HCT116 (cell line): ENCODE data around the gene SNAI1. TPM values are rescaled to one million over a fixed set of nuclear protein-coding genes. Genes with fewer than 3 reads are reported as not detected.

Experiments used
- ATAC-seq: fragments of 200-7000 bp; cut with Tn5 transposase; 2 replicates; pipeline ENCODE4 v1.9.1; 2020; ENCODE audit warnings: mild to moderate bottlenecking, moderate library complexity
- BruUV-seq: library from RNA; stranded (reverse); fragments of 400-500 nt; replicated peaks from 2 replicates; lab custom pipeline; 2021; lab: Mats Ljungman, UMichigan
- CTCF ChIA-PET: fragments of 300-600 bp; sonication (Branson Sonifier 250); formaldehyde crosslinking; loops from one replicate; lab custom pipeline; 2021; ENCODE audit warnings: antibody characterized with exemption; lab: Charles Lee
- POLR2A ChIA-PET: fragments of 300-600, 350-600 bp; sonication (Branson Sonifier 250); formaldehyde crosslinking; loops from one replicate; lab custom pipeline; 2021; ENCODE audit warnings: antibody characterized with exemption; lab: Charles Lee
- RAD21 ChIA-PET, 2 experiments: fragments of 300-600 bp; sonication (Branson Sonifier 250); formaldehyde crosslinking; loops; one replicate each; lab custom pipeline; 2023; ENCODE audit warnings: low total read pairs in 2 of 2; ENCODE audit not compliant: uncharacterized antibody in 2 of 2, unreplicated experiment in 2 of 2, low non-redundant PET in 1 of 2; lab: Charles Lee
- DNase-seq: peaks from one replicate; pipeline ENCODE4 v3.0.0-alpha.2; 2010; ENCODE audit warnings: low read depth, low spot score
- H2AFZ ChIP-seq: fragments of 200-600 bp; shearing (Covaris generic), sonication (generic); 2 replicates; pipeline ENCODE4 v1.6.1; 2017; ENCODE audit warnings: low read depth, mixed run types, mixed read lengths, antibody characterized with exemption, low read length; ENCODE audit not compliant: poor library complexity, severe bottlenecking
- H3K27ac ChIP-seq: 2 replicates; pipeline ENCODE4 v1.5.1; 2012; ENCODE audit warnings: low read depth, low read length
- H3K27me3 ChIP-seq: fragments of 200-600 bp; sonication (generic); 2 replicates; pipeline ENCODE4 v1.6.1; 2016; ENCODE audit warnings: mixed run types, low read length, mixed read lengths; ENCODE audit not compliant: insufficient read depth
- H3K36me3 ChIP-seq, 2 experiments: fragments of 200-500 bp in 1 of 2; fragments of 200-600 bp in 1 of 2; sonication (Bioruptor generic) in 1 of 2; sonication (generic) in 1 of 2; 2 replicates each; pipeline versions ENCODE4 v1.5.1 to v1.6.1; 2014 to 2016; ENCODE audit warnings: low read length in 2 of 2, inconsistent platforms in 1 of 2, mixed read lengths in 1 of 2, mixed run types in 1 of 2; ENCODE audit not compliant: insufficient read depth in 2 of 2, control insufficient read depth in 1 of 2
- H3K4me1 ChIP-seq, 2 experiments: fragments of 200-600 bp in 1 of 2; sonication (generic) in 1 of 2; 2 replicates each; pipeline versions ENCODE4 v1.5.1 to v1.6.1; 2012 to 2017; ENCODE audit warnings: low read length in 2 of 2, inconsistent platforms in 1 of 2, mild to moderate bottlenecking in 1 of 2, mixed read lengths in 1 of 2, mixed run types in 1 of 2, moderate library complexity in 1 of 2; ENCODE audit not compliant: insufficient read depth in 2 of 2, control insufficient read depth in 1 of 2
- H3K4me2 ChIP-seq: fragments of 200-600 bp; sonication (generic); 2 replicates; pipeline ENCODE4 v1.6.1; 2017; ENCODE audit warnings: mixed run types, low read length, mixed read lengths
- H3K4me3 ChIP-seq, 2 experiments: fragments of 200-600 bp in 1 of 2; sonication (generic) in 1 of 2; replicated peaks in 1 of 2; 2 replicates each; pipeline ENCODE4 v1.5.1; 2011 to 2016; ENCODE audit warnings: low read length in 2 of 2, control low read depth in 1 of 2, low read depth in 1 of 2, mild to moderate bottlenecking in 1 of 2, mixed read lengths in 1 of 2, mixed run types in 1 of 2
- H3K79me2 ChIP-seq: fragments of 200-600 bp; sonication (generic); 2 replicates; pipeline ENCODE4 v1.6.1; 2017; ENCODE audit warnings: mild to moderate bottlenecking, mixed run types, low read length, moderate library complexity, mixed read lengths; ENCODE audit not compliant: insufficient read depth
- H3K9ac ChIP-seq: fragments of 200-600 bp; sonication (generic); 2 replicates; pipeline ENCODE4 v1.6.1; 2016; ENCODE audit warnings: low read length, mixed read lengths
- H3K9me2 ChIP-seq: fragments of 200-600 bp; sonication (generic), shearing (Covaris generic); 2 replicates; pipeline ENCODE4 v1.6.1; 2017; ENCODE audit warnings: mixed run types, mild to moderate bottlenecking, moderate library complexity; ENCODE audit not compliant: insufficient read depth
- H3K9me3 ChIP-seq, 2 experiments: fragments of 200-500 bp in 1 of 2; fragments of 200-600 bp in 1 of 2; sonication (Bioruptor generic) in 1 of 2; sonication (generic) in 1 of 2; 2 replicates each; pipeline ENCODE4 v1.6.1; 2014 to 2017; ENCODE audit warnings: low read length in 2 of 2, mixed read lengths in 2 of 2, inconsistent platforms in 1 of 2, low read depth in 1 of 2, mild to moderate bottlenecking in 1 of 2, mixed run types in 1 of 2, moderate library complexity in 1 of 2; ENCODE audit not compliant: control insufficient read depth in 1 of 2, insufficient read depth in 1 of 2
- H4K20me1 ChIP-seq: fragments of 200-600 bp; sonication (generic), shearing (Covaris generic); 2 replicates; pipeline ENCODE4 v1.6.1; 2017; ENCODE audit warnings: mixed run types, mild to moderate bottlenecking, moderate library complexity; ENCODE audit not compliant: insufficient read depth
- EGR1 ChIP-seq: IDR thresholded peaks from 2 replicates; pipeline ENCODE4 v1.6.1; 2012; ENCODE audit warnings: low read depth
- EZH2 ChIP-seq: fragments of 200-600 bp; sonication (generic); IDR thresholded peaks from 2 replicates; pipeline ENCODE4 v1.6.1; 2017; ENCODE audit warnings: antibody characterized with exemption, mixed run types
- EZH2phosphoT487 ChIP-seq: fragments of 200-600 bp; IDR thresholded peaks from 2 replicates; pipeline ENCODE4 v1.6.1; 2018; ENCODE audit warnings: antibody characterized with exemption, borderline replicate concordance
- FOSL1 ChIP-seq: IDR thresholded peaks from 2 replicates; pipeline ENCODE4 v1.6.1; 2012; ENCODE audit warnings: low read depth
- JUND ChIP-seq: IDR thresholded peaks from 2 replicates; pipeline ENCODE4 v1.6.1; 2012
- POLR2AphosphoS5 ChIP-seq: IDR thresholded peaks from 2 replicates; pipeline ENCODE4 v1.6.1; 2011; ENCODE audit warnings: mild to moderate bottlenecking, low read depth, low read length, moderate library complexity
- RAD21 ChIP-seq: IDR thresholded peaks from 2 replicates; pipeline ENCODE4 v1.6.1; 2012; ENCODE audit warnings: low read depth, mild to moderate bottlenecking
- SIN3A ChIP-seq: IDR thresholded peaks from 2 replicates; pipeline ENCODE4 v1.6.1; 2012; ENCODE audit warnings: low read depth
- SRF ChIP-seq: IDR thresholded peaks from 2 replicates; pipeline ENCODE4 v1.6.1; 2012; ENCODE audit warnings: low read depth
- TCF7L2 ChIP-seq: IDR thresholded peaks from 2 replicates; pipeline ENCODE4 v1.7.0; 2011; ENCODE audit warnings: borderline replicate concordance, inconsistent platforms; ENCODE audit not compliant: insufficient read depth, insufficient read length; ENCODE audit errors: extremely low read depth
- YY1 ChIP-seq: IDR thresholded peaks from 2 replicates; pipeline ENCODE4 v1.6.1; 2011; ENCODE audit warnings: low read length, low read depth, moderate library complexity, mild to moderate bottlenecking; ENCODE audit not compliant: insufficient replicate concordance; ENCODE audit errors: extremely low read depth
- ZFX ChIP-seq: fragments of 450-650 bp; IDR thresholded peaks from 2 replicates; pipeline ENCODE4 v1.6.1; 2017
- ZNF274 ChIP-seq: fragments of 200-500 bp; sonication (Bioruptor generic); IDR thresholded peaks from 2 replicates; pipeline ENCODE4 v1.6.1; 2014; ENCODE audit warnings: mild to moderate bottlenecking, low read depth, low read length, inconsistent platforms
- intact Hi-C: fragments of 100-400 bp; cut with micrococcal nuclease; formaldehyde crosslinking; loops from 2 replicates; pipeline ENCODE4 v1.10.0; 2022
- total RNA-seq: library from RNA; stranded (reverse); gene quantifications from one replicate; pipeline ENCODE4 v1.2.1, GENCODE V29; 2021; ENCODE audit not compliant: unreplicated experiment
- TF ChIP-seq, protein P1 (sequence below): IDR thresholded peaks from 2 replicates; pipeline ENCODE4 v1.6.1; 2012
- TF ChIP-seq, protein P2 (sequence below): IDR thresholded peaks from 2 replicates; pipeline ENCODE4 v1.6.1; 2012; ENCODE audit warnings: low read depth
- TF ChIP-seq, protein P3 (sequence below): IDR thresholded peaks from 2 replicates; pipeline ENCODE4 v1.6.1; 2011; ENCODE audit warnings: mild to moderate bottlenecking, low read length, moderate library complexity; ENCODE audit not compliant: insufficient replicate concordance; ENCODE audit errors: extremely low read depth

SNAI1 gene
- total RNA-seq, 1 experiment from 2014 or later, result 13.4 TPM

DNA sequence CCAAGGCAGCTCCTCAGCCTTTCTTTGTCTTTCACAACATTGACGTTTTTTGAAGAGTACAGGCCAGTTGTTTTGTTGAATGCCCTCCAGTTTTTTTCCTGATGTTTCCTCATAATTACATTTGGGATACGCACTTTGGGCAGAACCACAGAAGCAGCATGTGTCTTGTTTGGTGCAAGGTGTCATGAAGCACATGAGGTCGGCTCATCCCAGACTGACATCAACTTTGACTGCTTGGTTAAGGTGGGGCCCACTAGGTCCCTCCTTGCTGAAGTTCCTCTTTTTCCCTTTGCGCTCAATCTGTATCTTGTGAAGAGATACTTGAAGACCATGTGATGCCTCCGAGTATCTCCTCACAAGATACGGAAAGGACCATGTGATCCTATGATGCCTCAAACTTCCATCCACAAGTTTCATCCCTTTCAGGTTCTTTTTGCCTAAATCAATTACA, 10.5 kb downstream of the SNAI1 start:
- Histone ChIP-seq H3K79me2 (no peaks in the 10 kb centered on the region), H2AFZ (no peak overlapping the region), H3K4me2 (no peak overlapping the region), H3K9me3 (no peaks in the 10 kb centered on the region), H3K4me1 (peaks cover 0 to 9% of the 10 kb centered on the region in 2 experiments; a peak in 2 of 4 replicates), H4K20me1 (no peaks in the 10 kb centered on the region), H3K9me2 (no peaks in the 10 kb centered on the region), H3K4me3 (no peak overlapping the region), H3K9ac (no peak overlapping the region), H3K27ac (no peak overlapping the region), H3K36me3 (peaks cover 2 to 6% of the 10 kb centered on the region in 2 experiments; a peak in 2 of 4 replicates), H3K27me3 (no peaks in the 10 kb centered on the region)
- intact Hi-C loops, result no loop called here
- BruUV-seq, result no TSS peak
- no peak for TF ChIP-seq POLR2AphosphoS5
- TF ChIP-seq ZNF274, result no peak
- no peak for TF ChIP-seq RAD21
- no peak for TF ChIP-seq SRF
- no peak for TF ChIP-seq ZFX
- no peak for TF ChIP-seq SIN3A
- TF ChIP-seq, protein P1, sequence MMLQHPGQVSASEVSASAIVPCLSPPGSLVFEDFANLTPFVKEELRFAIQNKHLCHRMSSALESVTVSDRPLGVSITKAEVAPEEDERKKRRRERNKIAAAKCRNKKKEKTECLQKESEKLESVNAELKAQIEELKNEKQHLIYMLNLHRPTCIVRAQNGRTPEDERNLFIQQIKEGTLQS, result no peak
- no peak for TF ChIP-seq EZH2
- CTCF ChIA-PET, result no interaction called here
- RAD21 ChIA-PET, result no interaction called here
- ATAC-seq (no peak), DNase-seq (no peak)
- POLR2A ChIA-PET, result no interaction called here

DNA sequence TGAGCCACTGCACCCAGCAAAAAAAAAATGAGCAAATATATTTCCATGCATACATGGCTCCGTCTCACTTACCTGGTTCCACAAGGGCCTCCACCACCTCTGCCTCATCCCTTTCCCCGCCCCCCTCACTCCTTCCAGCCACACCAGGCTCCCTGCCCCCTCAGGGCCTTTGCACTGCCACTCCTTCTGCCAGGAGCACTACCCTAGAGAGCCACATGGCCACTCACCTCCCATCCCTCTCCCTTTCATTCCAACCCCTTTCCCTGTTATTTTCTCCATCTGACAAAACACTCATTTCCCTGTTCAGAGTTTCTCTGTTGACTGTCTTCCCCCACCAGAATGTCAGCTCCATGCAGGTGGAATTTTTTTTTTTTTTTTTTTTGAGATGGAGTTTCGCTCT, 12.8 kb downstream of the SNAI1 start:
- intact Hi-C loops, result no loop called here
- BruUV-seq, result no TSS peak
- Histone ChIP-seq H3K4me3 (no peak overlapping the region), H3K79me2 (no peaks in the 10 kb centered on the region), H3K9me2 (no peaks in the 10 kb centered on the region), H3K27ac (no peak overlapping the region), H4K20me1 (no peaks in the 10 kb centered on the region), H2AFZ (no peak overlapping the region), H3K4me2 (no peak overlapping the region), H3K9me3 (no peaks in the 10 kb centered on the region), H3K9ac (no peak overlapping the region), H3K4me1 (no peaks in the 10 kb centered on the region), H3K27me3 (no peaks in the 10 kb centered on the region), H3K36me3 (no peaks in the 10 kb centered on the region)
- ChIA-PET RAD21 (interaction anchor here in 1 of 2 experiments (0.6 kb wide), 1 partner anchor 17 kb away, joined by 4 read pairs; no protein-coding TSS in a partner anchor), POLR2A (no interaction called here), CTCF (no interaction called here)
- DNase-seq (no peak), ATAC-seq (no peak)
- TF ChIP-seq POLR2AphosphoS5 (no peak), TCF7L2 (no peak), ZNF274 (no peak), EZH2 (no peak), EZH2phosphoT487 (no peak), JUND (no peak), FOSL1 (no peak), EGR1 (no peak), YY1 (no peak), ZFX (no peak)
- TF ChIP-seq, protein P2, sequence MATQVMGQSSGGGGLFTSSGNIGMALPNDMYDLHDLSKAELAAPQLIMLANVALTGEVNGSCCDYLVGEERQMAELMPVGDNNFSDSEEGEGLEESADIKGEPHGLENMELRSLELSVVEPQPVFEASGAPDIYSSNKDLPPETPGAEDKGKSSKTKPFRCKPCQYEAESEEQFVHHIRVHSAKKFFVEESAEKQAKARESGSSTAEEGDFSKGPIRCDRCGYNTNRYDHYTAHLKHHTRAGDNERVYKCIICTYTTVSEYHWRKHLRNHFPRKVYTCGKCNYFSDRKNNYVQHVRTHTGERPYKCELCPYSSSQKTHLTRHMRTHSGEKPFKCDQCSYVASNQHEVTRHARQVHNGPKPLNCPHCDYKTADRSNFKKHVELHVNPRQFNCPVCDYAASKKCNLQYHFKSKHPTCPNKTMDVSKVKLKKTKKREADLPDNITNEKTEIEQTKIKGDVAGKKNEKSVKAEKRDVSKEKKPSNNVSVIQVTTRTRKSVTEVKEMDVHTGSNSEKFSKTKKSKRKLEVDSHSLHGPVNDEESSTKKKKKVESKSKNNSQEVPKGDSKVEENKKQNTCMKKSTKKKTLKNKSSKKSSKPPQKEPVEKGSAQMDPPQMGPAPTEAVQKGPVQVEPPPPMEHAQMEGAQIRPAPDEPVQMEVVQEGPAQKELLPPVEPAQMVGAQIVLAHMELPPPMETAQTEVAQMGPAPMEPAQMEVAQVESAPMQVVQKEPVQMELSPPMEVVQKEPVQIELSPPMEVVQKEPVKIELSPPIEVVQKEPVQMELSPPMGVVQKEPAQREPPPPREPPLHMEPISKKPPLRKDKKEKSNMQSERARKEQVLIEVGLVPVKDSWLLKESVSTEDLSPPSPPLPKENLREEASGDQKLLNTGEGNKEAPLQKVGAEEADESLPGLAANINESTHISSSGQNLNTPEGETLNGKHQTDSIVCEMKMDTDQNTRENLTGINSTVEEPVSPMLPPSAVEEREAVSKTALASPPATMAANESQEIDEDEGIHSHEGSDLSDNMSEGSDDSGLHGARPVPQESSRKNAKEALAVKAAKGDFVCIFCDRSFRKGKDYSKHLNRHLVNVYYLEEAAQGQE, result no peak
- TF ChIP-seq, protein P3, sequence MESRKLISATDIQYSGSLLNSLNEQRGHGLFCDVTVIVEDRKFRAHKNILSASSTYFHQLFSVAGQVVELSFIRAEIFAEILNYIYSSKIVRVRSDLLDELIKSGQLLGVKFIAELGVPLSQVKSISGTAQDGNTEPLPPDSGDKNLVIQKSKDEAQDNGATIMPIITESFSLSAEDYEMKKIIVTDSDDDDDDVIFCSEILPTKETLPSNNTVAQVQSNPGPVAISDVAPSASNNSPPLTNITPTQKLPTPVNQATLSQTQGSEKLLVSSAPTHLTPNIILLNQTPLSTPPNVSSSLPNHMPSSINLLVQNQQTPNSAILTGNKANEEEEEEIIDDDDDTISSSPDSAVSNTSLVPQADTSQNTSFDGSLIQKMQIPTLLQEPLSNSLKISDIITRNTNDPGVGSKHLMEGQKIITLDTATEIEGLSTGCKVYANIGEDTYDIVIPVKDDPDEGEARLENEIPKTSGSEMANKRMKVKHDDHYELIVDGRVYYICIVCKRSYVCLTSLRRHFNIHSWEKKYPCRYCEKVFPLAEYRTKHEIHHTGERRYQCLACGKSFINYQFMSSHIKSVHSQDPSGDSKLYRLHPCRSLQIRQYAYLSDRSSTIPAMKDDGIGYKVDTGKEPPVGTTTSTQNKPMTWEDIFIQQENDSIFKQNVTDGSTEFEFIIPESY, result no peak
